GM19324 (cell line): ENCODE data around the gene AMIGO2.
"Not testable (repeated sequence)": the region's sequence is repeated elsewhere in the genome, so short reads cannot be mapped to it uniquely, and the experiment has no call there.

Source experiments
- ATAC-seq: cut with Tn5 transposase; IDR thresholded peaks from one replicate; pipeline ENCODE4 v1.9.1; 2021; ENCODE audit warnings: mild to moderate bottlenecking, moderate library complexity; ENCODE audit not compliant: unreplicated experiment, low FRiP score

Gene AMIGO2

DNA sequence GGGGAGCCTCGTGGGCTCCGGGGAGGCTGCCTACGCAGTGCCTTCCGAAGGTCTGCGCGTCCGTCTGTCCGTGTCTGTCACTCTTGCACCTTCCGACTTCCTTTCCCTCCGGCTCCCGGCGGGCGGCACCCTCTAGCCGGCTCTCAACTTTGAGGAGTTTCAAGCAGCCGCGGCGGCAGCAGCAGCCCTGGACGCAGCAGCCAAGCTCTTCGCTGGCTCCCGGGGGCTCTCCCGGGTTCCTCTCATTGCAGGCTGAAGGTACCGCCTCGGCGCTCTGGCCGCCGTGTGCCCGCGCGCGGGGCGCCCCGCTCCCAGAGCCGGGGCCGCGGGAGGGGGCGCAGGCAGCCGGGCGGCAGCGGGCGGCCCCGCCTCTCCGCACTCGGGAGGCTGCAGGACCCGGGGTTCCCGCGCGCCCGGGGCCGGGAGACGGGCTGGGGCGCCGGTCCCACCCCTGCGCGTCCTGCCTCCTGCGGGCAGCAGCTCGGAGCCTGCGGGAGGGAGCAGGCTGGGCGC, at the start of gene AMIGO2, which contains the start of gene PCED1B:
AMIGO2 (minus strand) TSS at position 492 of the 513 bp plus-strand sequence. CDS start 957 bp downstream, outside the sequence.
PCED1B (plus strand) TSS at position 154 of the 513 bp plus-strand sequence. CDS start 155,443 bp downstream, outside the sequence.
- peak; percentile 55 for ATAC-seq

- no peak for ATAC-seq
These were observed 46.5 kb upstream of the AMIGO2 start for GRCh38 chr12:47126246-47126645.

DNA sequence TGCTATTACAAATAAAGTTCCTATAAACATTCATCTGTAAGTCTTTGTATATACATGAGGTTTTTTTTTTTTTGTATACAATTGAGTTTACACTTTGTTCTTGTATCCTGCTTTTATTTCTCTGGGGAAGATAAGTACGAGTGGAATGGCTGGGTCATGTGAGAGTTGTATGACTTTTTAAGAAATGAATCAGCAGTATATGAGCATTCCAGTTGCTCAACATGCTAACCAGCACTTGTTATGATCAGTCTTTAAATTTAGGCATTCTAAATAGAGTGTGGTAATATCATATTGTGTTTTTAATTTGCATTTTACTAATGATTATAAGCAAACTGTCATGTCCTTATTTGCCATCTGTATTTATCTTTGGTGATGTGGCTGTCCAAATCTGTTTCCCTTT, 44.7 kb upstream of the AMIGO2 start:
- ATAC-seq = no peak

DNA sequence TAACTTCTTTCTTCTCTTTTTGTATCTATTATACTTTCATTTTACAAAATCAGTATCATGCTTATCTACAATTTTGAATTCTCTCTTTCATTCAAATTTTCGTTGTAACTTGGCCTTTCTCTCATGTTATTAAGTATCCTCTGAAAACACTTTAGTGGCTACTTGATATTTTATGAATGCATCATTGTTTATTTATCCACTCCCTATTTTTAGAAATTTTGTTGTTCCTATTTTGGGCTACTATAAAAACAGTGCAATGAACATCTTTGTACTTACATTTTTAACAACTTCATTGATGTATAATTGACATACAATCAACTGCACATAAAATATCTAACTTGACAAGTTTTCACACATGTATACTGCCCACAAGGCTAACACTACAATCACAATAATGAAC, 44.0 kb upstream of the AMIGO2 start:
- no peak for ATAC-seq

DNA sequence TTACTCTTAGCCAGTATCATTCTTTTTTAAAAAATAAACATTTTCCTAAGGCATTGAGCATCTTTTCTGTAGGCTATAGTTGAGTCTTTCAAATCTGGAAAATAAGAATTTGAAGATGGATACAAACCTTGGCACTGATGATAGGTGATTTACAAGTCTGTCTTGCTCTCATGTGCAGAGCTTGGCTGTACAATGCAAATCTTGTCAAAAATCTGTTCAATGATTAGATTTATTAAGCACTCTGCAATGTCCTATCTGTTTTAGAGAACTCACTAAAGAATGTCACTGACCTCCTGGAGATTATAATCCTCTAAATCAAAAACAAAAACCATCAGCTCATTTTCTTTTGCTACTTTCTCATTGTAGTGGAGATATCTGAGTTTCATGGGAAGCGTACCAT, 42.8 kb upstream of the AMIGO2 start:
- ATAC-seq = no peak

- no peak for ATAC-seq
These were observed 41.4 kb upstream of the AMIGO2 start for GRCh38 chr12:47121146-47121545.

- no peak for ATAC-seq
These were observed 41.0 kb upstream of the AMIGO2 start for GRCh38 chr12:47120736-47121135.

GRCh38 chr12:47117305-47117704, 37.5 kb upstream of the AMIGO2 start:
- not testable (repeated sequence) for ATAC-seq

DNA sequence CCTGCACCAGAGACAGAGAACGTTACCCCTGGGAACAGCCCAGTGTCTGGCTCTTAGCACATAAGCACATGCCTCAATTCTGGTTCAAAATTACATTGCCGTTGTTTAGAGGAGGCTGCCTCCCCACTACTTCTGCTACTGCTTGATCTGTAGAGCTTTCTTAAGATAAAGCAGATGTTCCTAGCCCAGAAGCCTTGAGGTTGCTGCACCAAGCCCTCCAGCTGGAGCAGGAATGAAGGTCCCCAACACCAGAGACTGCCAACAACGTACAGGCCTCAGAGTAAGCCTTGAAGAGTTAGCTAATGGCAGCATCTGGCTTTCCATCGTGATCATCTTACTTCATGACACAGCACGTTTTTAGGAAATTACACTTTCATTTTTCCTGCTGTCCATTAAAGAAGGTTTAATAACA, 34.7 kb upstream of the AMIGO2 start:
- no peak for ATAC-seq

DNA sequence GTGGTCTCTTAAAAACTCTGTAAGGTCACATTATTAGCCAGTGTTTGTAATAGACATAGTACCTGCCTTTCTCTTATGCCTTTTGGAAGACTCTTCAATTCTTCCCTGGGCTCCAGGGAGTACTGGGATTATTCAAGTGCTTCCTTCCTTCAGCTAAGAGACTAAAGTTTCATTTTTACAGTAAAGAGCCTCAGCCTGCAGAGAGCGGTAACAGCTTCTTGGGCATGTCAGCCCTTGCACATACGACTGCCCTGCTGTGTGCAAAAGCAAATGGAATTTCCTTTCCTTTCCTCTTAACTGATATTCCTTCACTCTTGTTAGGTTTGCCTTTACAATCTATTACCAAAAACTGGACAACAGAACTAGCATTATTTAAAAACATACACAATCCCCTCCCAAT, 32.9 kb upstream of the AMIGO2 start:
- ATAC-seq = no peak

GRCh38 chr12:47111854-47112253, 32.1 kb upstream of the AMIGO2 start:
- no peak for ATAC-seq

- no peak for ATAC-seq
These were observed 31.6 kb upstream of the AMIGO2 start for GRCh38 chr12:47111392-47111778.

DNA sequence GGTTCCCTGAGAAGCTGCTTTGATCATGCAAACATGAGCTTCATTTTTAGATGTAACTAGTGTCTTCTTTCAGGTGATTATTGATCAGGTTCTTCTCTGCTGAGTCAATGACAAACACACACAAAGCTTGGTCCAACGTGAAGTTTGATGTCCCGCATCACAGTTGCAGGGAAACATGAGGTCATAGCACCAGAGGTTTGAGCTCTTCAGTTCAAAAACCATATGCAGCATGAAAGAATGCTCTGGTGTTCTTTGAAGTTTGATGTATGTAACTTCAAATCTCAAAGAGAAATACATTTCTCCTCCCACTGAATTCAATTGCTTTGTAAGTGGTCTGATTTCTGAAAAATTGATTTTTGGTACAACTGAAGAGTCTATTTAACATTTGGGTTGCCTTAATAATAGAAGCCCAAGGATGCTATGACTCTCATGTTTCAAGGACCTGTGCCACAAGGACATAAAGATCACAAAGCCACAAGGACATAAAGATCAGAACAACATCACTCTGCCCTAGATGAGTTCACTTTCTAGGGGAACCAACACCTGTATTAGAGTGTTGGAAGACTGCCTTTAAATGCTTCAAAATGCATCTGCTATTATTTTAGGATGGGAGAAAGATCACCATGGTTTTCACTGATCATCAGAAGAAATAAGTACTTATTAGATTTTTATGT, 31.1 kb upstream of the AMIGO2 start:
- no peak for ATAC-seq

DNA sequence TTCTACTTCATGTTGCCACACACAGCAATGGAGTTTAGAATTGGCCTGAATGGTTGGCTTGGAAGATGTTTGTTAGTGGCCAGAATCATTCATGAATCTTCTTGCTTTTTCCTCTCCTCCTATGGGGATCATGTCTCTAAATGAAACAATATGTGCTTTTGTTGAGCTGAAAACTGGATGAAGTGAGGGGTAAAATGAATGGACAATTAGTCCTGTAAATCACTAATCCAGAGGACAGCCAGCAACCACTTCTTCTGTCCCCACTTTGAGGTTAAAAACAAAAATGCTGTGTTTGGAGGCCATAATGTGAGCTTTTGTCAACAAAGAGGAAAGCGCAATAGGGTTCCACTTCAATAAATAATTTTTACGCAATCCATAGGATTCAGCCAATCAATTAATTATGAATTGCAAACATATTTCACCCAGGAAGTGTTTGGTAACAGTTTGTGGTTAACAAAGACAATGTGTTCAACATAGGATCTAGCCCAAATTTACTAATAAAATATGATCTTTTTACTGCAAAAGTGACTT, 30.3 kb upstream of the AMIGO2 start:
- ATAC-seq = no peak

- no peak for ATAC-seq
These were observed 28.2 kb upstream of the AMIGO2 start for GRCh38 chr12:47107926-47108325.

GRCh38 chr12:47107446-47107845, 27.7 kb upstream of the AMIGO2 start:
- no peak for ATAC-seq

- no peak for ATAC-seq
These were observed 26.3 kb upstream of the AMIGO2 start for GRCh38 chr12:47105914-47106674.

- no peak for ATAC-seq
These were observed 23.3 kb upstream of the AMIGO2 start for GRCh38 chr12:47102845-47103651.

DNA sequence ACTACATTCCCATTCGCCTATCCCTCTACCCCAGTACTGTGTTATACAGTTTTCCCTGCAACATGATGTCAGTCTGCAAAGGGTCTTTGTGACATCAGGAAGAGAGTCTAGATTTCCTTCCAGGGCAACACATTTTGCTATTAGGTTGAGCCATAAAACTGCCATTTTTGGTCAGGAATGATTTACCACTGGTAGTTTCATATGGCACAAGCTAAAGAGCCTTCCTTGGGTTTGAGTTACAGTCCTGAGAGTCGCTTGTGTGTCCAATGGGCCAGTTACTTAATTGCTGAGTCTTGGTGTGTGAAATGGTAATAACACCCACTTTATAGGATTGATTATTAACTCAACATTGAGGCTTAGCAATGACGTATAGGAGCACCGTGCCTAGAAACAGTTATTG, 22.6 kb upstream of the AMIGO2 start:
- ATAC-seq = no peak

- no peak for ATAC-seq
These were observed 20.4 kb upstream of the AMIGO2 start for GRCh38 chr12:47100160-47100559.

GRCh38 chr12:47099610-47100009, 19.9 kb upstream of the AMIGO2 start:
- no peak for ATAC-seq
